Stimulated activated CD8-positive, alpha-beta memory T cell treated with anti-CD3 and anti-CD28 coated beads, Interleukin-15, amount 100 ng/mL, for 1 hour (primary cell): ENCODE results near the gene CFLAR.
"Not testable (repeated sequence)": the region's sequence is repeated elsewhere in the genome, so short reads cannot be mapped to it uniquely, and the experiment has no call there.

Source experiments
- DNase-seq: peaks from one replicate; pipeline ENCODE4 v3.0.0-alpha.2; 2020; ENCODE audit warnings: low read depth

The CFLAR gene

DNA sequence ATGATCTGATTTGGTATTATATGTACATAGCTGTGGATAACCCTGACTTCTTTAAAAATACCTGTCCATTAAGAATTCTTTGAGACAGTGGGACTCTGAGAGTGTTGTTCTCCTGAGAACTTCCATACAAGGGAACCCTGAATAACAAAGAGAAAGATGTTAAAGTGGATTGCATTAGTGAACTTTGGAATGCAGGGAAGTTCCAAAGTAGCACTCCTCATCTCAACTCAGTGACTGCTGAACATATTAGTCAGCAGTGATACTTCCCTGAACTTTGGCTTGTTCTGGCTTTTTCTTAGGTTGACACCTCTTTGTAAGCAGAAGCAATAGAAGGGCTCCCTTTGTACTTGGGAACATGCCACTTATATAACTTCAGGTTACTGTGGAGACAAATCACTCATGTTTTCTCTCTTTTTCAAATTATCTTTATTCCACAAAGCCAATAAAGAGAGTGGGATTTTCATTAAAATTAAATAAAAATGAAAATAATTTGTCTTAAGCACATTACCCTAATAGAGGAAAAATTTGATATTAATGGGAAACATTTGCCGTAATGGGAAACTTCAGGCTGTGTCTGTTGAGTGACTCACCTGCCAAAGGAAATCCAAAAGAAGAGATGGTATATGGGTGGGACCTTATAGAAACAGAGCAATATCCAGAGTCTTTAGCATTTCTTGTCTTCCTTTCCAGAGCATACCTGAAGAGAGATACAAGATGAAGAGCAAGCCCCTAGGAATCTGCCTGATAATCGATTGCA, 33.3 kb downstream of the CFLAR start:
- no peak for DNase-seq

DNA sequence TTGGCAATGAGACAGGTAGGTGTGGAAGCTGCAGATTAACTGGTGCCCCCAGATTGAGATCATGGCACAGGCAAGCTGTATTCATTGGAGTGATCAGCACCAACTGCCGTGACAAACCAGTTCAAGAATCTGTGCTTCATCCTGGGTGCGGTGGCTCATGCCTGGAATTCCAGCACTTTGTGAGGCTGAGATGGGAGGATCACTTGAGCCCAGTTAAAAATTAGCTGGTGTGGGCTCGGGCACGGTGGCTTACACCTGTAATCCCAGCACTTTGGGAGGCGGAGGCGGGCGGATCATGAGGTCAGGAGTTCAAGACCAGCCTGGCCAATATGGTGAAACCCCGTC, 33.8 kb downstream of the CFLAR start:
- not testable (repeated sequence) for DNase-seq

DNA sequence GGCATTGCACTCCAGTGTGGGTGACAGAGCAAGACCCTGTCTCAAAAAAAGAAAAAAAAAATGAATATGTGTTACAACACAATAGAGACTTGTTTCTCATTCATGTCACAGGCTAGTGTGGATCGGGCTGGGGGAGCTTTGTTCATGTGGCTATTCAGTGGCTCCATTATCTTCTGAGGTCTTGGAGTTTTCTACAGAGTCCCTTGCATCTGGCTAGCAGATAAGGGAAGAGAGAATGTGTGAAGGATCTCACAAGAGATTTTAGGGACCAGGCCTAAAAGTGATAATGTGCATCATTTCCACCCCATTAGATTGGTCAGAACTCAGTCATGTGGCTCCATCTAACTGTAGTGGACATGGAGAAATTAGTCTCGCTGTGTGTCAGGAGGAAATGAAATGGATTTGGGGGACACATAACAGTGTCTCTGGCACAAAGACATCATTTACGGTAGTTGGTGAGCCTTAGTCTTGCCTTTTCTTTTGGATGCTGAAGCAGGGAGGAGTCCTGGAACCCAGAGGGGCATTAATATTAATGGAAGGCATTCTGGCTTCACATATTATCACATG, 34.6 kb downstream of the CFLAR start:
- DNase-seq: no peak

DNA sequence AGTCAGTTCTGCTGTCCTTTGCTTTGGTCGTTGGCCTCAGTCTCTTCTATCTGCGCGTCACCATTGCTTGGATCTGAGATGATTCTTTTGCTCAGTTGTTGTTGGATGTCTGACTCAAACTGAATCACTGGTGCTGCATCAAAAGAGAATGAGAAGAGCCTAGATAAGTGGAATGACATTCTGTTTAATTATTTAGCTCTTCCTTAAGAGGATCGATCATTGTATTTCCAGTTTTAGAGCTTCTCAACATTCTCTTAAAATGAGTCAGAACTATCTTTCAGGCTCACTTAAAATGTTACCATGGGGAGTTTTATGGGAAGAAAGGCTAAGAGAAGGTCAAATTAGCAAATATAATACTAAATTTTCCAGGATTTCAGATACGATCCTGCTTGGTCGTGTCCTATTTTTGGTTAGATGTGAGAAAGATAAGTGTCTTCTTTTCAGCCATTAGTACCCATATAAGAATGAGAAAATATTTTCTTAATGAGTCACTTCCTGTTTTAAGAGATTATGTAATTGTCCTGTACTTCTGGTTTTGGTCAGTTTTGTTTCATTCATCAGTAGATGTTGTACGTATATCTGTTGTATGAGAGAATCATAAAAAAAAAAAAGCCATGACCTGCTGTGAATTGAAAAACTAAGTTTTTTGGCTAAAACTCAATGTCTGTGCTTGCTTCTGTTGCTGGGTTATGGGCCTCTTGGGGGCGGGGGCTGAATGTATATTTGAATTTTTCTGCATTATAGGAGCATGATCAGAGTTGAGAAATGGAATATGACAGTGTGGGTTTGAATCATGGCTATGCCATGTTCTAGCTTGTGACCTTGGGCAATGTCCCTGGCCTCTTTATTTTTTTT, 35.4 kb downstream of the CFLAR start:
- no peak for DNase-seq

DNA sequence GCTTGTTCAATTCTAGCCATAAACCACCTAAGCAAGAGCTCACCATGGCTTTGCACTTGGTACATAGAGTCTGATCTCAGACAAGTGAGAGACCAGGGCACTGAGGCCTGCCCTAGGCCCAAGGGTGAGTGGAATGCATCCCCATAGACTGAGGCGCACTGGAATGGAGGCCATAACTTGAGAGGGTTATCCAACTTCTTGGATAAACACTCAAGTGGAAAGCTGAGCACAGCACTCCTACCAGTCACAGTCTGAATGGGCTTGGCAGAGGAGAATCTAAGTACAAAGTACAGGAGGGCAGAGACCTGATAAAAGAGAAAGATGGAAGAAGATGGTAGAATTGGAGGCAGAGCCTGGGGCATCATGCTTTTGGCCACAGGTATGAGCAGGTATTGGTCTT, 36.6 kb downstream of the CFLAR start:
- no peak for DNase-seq

DNA sequence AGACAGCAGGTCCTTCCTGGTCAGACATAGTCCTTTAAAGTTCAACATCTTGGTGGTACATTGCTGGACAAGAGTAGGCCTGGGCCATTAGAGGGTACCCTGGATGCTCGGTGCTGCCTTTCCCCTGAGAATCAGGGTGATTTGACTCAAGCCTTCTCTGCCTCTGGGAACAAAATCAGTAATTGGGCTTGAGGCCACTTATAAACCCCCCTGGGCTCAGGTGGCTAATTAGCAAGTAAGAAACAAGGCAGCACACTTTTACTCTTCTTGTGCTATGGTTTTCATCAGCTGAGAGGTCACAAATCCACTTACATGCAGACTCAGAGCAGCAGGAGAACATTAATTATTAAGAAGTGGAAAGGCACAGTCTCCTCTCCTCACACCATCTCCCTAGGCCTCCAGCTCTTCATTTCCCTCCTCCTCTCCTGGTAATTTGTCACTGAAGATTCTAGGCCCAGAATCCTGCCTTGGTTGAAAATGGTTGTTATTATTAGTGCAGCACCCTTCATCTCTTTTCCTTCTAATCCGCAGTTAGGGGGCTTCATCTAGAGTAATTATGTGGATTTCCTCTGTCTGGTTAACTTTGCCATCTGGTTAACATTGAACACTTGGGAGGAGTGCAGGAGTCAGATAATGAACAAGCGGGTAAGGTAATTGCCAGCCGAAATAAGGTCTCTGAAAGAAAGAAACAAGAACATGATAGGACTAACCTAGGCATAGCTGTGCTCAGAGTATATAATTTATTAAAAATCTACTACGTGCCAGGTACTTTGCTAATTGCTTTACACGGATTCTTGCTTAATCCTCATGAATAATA, 37.2 kb downstream of the CFLAR start:
- DNase-seq: no peak

DNA sequence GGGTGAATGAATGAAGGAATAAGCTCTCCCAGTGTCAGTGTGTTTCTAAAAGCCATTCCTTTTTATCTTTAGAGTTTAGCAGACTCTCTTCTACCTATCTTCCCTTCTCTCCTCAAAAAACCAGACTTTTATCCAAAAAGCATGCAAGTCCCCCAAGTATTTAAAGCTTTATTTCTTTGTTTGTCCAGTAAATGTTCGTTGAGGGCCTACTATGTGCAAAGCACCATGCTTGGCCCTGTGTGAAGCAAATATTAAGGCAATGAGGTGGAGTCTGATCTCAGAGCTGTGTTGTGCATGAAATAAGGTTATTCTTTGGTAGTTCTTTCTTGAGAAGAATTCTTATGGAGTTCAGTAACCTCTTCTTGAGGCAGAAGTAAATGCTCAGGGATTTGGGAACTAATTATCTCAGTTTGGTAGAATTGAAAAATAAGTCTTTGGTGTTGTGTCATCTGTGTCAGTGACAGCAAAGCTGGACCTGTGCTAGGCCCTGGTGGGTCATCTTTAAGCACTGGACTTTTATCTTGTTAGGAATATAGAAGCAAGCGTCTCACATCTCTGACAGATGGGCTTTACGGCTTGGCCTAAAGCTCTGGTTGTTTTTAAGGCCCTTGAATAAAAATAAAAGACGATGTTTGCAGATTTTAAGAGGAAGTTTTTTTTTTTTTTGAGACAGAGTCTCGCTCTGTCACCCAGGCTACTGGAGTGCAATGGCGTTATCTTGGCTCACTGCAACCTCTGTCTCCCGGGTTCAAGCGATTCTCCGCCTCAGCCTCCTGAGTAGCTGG, 38.8 kb downstream of the CFLAR start:
- no peak for DNase-seq

DNA sequence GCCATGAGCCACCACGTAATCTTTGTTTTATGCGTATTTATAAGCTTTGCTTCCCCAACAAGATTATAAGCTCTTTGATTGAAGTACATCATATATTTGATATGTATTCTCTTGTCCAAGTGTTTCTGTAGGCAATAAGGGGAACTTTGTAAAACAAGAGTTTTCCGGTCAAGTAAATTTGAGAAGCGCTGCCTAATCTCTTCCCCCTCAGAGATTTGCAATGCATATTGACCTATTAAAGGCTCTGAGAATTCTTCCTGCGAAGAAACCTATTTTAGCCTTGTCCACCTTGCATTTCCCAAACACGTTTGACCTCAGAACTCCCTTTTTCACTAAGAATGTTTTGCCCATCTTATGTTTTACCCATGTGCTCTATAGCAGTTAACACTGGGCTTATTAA, 40.1 kb downstream of the CFLAR start:
- DNase-seq: no peak

DNA sequence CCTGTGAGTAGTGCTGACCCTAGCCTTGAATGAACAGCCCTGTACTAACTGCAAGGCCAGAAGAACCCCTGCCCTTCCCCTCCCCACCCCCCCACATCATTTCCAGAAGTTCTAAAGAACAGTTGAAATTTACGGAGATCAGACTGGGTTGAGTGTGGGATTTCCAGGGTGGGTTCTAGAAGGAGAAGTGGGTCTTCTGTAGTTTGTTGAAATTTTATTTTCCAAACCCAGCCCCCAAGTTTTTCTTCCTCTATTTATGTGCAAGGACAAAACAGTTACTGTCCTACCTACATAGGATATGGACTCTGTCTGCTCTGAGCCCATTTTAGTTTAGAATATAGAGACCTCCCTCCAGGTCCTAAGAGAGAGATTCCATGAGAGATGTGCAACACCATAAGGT, 40.7 kb downstream of the CFLAR start:
- no peak for DNase-seq

DNA sequence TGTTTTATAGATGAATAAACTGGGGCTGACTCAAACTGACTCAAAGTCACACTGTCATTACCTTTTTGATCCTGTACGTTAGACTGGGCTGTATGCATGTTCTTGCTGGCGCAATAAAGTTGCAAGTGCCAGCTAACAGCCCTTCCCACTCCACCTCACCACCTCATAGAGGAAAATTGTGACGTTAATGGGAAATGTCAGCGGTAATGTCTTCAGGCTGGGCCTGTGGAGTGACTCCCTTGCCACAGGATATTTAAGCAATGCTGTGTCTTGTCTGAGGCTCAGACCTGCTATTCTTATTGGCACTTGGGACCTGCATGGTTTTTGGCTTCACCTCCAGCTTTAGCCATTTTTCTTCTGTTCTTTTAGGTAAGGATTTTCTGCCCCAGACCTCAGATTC, 41.7 kb downstream of the CFLAR start:
- DNase-seq: no peak

DNA sequence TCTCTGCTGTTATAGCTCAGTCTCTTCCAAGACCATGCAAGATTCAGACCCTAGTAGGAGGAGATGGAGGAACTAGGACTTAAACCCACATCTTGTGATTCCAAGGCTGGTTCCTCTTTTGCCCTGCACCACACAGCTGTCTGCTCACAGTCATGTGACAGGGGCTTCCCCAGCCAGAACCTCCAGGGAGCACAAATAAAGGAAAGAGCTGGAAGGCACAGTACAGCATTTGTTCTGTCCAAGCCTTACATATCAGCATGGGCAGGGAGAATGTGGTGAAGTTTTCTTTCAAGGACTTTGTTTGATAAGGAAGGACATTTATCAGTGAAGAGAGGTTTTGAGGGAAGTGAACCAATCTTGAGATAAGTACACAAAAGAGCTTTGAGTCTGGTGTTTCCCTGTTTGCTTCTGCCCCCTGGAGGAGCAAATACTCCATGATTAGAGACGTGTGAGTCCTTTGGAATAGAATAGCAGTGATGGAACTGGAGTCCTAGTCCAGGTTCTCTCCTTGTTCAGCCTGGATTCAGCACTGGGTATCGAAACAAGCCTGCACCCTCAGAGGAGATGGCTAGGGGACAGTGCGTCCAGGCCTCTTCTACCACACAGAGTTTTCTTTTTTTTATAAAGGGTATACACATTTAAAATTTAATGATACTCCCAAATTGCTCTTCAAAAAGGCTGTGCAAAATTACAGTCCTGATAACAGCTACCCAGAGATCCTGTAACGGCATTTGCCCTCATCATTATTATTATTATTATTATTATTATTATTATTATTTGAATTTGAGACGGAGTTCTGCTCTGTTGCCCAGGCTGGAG, 42.4 kb downstream of the CFLAR start:
- peak; percentile 31 for DNase-seq

DNA sequence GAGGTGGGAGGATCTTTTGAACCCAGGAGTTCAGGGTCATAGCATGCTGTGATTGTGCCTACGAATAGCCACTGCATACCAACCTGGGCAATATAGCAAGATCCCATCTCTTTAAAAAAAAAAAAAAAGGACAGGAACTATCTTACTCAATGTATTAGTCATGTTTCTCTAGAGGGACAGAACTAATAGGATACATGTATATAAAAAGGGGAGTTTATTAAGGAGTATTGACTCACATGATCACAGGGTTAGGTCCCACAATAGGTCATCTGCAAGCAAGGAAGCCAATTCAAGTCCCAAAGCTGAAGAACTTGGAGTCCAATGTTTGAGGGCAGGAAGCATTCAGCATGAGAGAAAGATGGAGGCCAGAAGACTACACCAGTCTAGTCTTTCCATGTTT, 48.2 kb downstream of the CFLAR start:
- no peak for DNase-seq

DNA sequence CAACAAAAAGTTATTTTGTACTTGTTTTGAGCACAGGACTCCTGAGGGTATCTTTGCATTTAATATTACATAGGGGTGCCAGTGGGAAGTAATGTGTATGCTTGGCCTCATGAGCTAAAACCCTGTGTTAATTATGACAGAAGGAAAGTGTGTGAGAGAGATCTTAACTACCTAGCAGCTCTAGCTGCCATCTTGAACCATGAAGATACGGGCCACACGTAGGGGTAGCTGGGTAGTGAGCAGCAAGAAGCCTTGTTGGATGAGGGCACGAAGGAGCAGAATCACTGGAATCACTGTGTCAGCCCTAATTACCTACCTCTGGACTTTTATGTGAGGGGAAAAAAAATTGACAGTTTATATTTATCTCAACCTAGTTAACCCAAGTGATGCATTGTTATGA, 51.6 kb downstream of the CFLAR start:
- no peak for DNase-seq

DNA sequence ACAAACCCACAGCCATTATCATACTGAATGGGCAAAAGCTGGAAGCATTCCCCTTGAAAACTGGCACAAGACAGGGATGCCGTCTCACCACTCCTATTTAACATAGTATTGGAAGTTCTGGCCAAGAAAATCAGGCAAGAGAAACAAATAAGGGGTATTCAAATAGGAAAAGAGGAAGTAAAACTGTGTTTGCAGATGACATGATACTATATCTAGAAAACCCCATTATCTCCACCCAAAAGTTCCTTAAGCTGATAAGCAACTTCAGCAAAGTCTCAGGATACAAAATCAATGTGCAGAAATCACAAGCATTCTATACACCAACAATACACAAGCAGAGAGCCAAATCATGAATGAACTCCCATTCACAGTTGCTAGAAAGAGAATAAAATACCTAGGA, 52.5 kb downstream of the CFLAR start:
- DNase-seq: not testable (repeated sequence)

DNA sequence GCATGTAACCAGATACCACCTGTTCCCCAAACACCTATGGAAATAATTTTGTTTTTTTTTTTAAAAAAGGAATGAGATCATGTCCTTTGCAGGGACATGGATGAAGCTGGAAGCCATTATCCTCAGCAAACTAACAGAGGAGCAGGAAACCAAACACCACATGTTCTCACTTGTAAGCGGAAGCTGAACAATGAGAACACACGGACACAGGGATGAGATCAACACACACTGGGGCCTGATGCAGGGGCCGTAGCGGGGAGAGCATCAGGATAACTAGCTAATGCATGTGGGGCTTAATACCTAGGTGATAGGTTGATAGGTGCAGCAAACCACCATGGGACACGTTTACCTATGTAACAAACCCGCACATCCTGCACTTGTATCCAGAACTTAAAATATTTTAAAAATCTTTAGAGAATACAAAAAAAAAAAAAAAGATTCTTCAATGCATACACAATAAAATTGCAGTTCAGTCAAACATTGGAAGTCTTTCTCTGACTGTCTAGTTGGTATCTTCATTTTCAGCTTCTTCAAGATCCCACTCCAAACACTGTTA, 55.4 kb downstream of the CFLAR start:
- no peak for DNase-seq

DNA sequence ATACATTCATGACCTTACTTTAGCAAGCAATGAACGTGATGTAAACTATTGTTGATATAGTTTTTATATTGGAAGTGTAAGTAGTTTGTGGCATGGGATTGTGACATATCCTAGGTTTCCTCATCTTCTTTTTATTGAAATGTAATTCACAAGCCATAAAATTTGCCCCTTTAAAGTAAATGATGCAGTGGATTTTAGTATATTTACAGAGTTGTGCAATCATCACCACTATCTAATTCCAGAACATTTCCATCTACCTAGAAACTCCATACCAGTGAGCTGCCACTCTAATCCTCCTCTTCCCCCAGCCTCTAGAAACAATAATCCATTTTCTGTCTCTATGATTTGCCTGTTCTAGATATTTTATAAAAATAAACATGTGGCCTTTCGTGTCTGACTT, 56.3 kb downstream of the CFLAR start:
- no peak for DNase-seq

DNA sequence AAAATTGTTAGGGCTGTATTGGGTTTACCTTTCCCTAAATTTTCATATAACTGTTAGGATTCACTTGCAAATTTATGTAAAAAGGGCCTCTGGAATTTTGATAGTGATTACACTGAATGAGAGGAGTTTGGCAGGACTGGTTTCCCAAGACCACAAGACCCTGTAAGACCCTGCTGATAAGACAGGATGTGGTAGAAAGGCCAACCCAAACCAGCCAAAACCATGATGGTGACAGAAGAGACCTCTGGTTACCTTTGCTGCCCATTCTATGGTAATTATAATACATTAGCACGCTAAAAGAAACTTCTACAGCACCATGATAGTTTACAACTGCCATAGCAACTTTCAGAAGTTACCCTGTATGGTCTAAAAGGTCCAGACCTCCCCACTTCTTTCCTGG, 58.7 kb downstream of the CFLAR start:
- no peak for DNase-seq

DNA sequence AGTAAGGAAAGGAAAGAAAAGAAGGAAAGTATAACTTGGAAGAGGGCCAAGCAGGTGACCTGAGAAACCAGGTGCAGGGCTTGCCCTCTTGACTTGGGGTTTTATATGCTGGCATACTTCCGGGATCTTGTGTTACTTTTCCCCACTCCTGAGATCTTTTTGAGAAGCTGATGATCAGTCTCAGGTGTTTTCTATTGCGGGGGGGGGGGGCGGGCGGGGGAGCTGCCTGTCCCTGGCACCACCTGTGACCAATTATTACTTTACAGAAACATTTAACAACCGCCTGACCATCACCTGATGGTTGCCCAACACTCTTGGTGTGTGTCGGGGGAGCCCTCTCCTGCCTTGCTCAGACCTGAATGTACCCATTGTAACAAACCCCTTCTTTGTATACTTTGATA, 60.1 kb downstream of the CFLAR start:
- no peak for DNase-seq

DNA sequence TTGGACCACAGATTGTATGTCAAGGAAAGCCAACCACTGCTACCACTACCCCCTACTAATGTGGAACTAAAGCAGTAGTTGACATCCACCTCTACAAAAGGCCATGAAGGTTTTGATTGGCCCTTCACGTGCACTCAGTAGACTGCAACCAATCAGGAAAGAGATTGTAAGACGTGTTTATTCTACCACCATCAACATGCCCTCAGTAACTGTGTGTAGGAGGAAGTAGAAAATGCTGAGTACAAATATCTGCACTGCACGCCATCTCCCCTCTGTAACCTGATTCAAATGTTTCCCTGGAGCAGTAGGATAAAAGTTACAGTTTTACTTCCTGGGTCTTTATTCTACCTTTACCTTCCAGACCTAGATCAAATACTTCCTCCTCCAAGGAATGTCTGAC, 64.0 kb downstream of the CFLAR start:
- no peak for DNase-seq

DNA sequence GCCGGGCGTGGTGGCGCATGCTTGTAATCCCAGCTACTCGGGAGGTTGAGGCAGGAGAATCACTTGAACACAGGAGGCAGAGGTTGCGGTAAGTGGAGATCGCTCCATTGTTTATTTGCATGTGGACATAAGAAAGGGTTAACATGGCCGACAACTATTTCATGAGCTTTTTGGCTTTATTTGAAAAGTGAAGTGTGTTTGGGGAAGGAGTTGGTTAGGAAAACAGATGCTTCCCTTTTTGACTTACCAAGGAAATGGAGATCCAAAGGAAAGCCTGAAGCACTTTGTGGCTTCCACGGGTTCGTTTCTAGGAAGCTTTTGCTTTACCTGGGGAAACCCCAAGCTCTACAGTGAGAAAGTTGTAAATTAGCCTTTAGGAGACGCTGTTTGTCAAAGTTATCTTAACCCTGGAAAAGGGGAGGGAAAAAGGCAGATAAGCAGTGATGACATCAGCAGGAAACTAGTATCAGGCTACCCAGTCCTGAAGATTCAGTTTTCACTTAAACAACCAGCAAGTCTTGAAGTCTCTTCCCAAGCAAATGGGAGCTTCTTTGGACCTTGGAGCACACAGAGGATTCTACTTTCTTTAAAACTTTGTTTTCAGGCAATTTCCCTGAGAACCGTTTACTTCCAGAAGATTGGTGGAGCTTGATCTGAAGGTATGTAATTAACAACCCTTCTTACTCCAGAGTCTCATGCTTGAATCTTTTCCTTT, 66.8 kb downstream of the CFLAR start, which contains the start of gene CASP10:
Gene CASP10, plus strand, starts transcription at position 492 of the 715 bp plus-strand sequence. CDS start 2,637 bp downstream, outside the sequence.
- no peak for DNase-seq
